HFF-Myc (cell line): Measurements from ENCODE around the gene PTPRM.

Experiments used
- DNase-seq: peaks from one replicate; pipeline ENCODE4 v3.0.0-alpha.2; 2011; ENCODE audit warnings: low read depth; ENCODE audit errors: extremely low read depth
- H3K4me3 ChIP-seq: replicated peaks from 2 replicates; pipeline ENCODE4 v1.5.1; 2011; ENCODE audit warnings: low read depth, mild to moderate bottlenecking, control low read depth, low read length
- TF ChIP-seq, protein P1 (sequence below): IDR thresholded peaks from 2 replicates; pipeline ENCODE4 v1.5.1; 2012; ENCODE audit warnings: mild to moderate bottlenecking, low read depth, low read length, control low read depth; ENCODE audit errors: missing control alignments

The PTPRM gene

GRCh38 chr18:7902399-7902839, 335.3 kb downstream of the PTPRM start:
- H3K4me3 ChIP-seq, result no peak overlapping the region
- no peak for DNase-seq
- TF ChIP-seq, protein P1, sequence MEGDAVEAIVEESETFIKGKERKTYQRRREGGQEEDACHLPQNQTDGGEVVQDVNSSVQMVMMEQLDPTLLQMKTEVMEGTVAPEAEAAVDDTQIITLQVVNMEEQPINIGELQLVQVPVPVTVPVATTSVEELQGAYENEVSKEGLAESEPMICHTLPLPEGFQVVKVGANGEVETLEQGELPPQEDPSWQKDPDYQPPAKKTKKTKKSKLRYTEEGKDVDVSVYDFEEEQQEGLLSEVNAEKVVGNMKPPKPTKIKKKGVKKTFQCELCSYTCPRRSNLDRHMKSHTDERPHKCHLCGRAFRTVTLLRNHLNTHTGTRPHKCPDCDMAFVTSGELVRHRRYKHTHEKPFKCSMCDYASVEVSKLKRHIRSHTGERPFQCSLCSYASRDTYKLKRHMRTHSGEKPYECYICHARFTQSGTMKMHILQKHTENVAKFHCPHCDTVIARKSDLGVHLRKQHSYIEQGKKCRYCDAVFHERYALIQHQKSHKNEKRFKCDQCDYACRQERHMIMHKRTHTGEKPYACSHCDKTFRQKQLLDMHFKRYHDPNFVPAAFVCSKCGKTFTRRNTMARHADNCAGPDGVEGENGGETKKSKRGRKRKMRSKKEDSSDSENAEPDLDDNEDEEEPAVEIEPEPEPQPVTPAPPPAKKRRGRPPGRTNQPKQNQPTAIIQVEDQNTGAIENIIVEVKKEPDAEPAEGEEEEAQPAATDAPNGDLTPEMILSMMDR, result no peak

- DNase-seq, result peak; percentile 46
- TF ChIP-seq, protein P1, result no peak
Observed at GRCh38 chr18:7904529-7904928, 337.4 kb downstream of the PTPRM start.

DNA sequence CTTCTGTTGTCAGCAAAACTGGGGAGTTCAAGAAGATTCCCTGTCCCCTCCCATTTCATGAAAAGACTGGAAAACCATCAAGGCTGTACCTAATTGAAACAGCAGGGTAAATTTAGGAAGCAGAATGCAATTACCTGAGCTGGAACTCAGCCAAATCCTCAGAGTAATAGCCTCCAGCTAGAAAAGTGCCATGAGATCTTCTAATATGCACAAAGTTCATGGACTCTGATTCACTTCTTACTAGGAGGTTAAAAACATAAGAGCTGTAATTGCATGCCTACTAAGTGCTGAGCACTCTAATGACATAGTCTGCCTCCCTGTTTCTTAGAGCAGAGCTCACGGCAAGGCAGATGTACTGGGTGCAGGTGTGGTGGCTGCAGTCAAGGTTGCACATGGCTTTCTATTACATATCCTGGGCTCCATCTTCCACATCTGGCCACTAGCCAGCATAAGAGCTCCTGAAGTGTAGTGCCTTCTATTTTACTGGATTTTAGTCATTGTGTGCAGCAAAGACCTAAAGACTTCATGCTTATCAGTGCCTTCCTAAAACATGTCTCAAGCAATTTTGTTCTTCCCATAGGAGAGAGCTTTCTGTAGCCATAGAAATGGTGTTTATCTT, 341.7 kb downstream of the PTPRM start:
- TF ChIP-seq, protein P1, result no peak
- DNase-seq, result no peak
- no peak overlapping the region for H3K4me3 ChIP-seq

More at GRCh38 chr18:7904529-7904928, 337.4 kb downstream of the PTPRM start:
- no peak overlapping the region for H3K4me3 ChIP-seq

DNA sequence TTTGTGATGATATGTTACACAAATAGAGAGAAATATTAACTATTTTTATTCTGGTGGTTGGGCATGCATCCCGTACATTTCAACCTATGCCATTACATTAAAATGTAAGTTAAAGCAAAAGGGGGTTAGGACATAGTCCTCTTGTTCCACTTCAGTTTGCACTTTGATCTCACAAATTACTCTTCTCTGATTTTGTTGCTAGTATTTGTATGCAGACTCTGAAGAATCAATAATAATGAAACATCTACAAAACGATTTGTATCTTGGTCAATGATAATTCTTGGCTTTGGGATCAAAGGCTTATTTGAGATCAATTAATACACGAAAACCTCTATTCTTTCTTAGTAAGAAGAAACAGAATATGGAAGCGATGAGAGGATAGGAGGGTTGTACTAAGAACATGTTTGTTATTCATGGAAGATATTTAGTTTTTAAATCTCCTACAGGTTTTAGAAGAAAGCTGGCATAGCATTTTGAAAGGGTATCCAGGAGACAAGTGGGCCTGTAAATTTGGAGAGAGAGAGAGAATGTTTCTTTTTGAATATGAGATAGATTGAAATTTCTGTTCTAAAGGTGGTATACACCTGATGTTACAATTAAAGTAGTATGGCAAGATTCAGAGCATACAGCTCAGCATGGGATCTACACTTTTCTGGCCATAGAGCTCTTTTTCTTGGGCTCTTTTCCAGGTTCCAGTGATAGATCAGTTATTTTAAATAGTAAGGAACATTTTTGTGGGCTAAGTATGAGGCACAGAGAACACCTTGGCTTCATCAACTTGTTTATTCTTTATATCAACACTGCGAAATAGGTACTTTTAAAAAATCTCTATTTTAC, 347.9 kb downstream of the PTPRM start:
- no peak overlapping the region for H3K4me3 ChIP-seq
- TF ChIP-seq, protein P1, result no peak
- no peak for DNase-seq

DNA sequence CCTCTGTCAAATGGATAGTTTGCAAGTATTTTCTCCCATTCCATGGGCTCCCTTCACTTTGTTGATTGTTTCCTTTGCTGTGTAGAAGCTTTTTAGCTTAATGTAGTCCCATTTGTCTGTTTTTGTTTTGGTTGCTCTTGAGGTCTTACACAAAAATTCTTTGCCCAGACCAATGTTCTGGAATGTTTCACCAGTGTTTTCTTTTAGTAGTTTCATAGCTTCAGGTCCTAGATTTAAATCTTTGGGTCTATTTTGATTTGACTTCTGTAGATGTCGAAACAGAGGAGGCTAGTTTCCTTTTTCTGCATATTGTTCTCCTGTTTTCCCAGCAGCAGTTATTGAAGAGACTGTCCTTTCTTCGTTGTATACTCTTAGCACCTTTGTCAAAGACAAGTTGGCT, 351.6 kb downstream of the PTPRM start:
- H3K4me3 ChIP-seq, result no peak overlapping the region
- TF ChIP-seq, protein P1, result no peak
- DNase-seq, result no peak

DNA sequence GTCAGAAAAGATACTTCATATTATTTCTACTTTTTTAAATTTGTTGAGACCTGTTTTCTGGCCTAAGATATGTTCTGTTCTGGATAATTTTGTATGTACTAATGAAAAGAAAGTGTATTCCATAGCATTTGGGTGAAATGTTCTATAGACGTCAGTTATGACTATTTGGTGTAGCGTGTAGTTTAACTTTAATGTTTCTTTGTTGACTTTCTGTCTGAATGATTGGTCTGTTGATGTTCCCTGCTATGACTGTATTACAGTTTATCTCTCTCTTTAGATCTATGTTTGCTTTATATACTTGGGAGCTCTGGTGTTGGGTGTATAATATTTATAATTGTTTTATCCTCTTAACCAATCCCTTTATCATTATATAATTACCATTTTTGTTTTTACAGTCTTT, 352.4 kb downstream of the PTPRM start:
- no peak for DNase-seq
- TF ChIP-seq, protein P1, result no peak
- no peak overlapping the region for H3K4me3 ChIP-seq
